ENCODE data around the gene SIGLEC11.

Gene SIGLEC11

DNA sequence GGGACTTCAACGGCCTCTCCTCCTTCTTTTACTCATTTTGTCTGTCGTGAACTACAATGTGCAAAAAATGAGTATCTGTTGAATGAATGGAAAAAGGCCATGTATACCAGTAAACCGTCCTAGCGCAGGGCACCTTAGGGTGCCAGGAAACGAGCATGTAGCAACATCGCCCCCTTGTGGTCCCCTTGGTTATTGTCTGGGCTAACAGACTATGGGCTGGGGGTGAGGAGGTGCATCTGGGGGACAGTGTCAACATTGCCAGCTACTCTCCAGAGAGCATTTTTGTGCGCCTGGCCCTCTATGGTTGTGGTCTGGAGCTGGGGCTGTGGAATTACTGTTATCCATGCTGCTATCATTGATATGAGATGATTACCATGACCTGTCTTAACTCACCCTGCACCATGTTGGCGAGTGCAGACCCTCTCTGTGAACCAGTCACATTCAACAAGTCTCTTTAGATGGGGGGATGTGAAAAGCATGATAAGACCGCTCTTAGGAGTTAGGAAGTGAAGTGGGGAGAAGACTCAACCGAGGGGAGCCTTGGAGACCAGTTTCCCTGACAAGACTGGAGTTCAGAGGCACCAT, 22.8 kb upstream of the SIGLEC11 start:
- DNase-seq = peak; percentile 48 to 71 (median 61)
- H3K27ac ChIP-seq (ENCODE audit: insufficient read depth, low read length, poor library complexity, severe bottlenecking) = no peak overlapping the region
- H3K36me3 ChIP-seq (ENCODE audit: control insufficient read depth, insufficient read depth, low read length) = peaks cover 28% of the 10 kb centered on the region
- H3K4me3 ChIP-seq (ENCODE audit: insufficient read depth, low read depth, low read length, poor library complexity, severe bottlenecking) = no peak overlapping the region
- no peaks in the 10 kb centered on the region for H3K27me3 ChIP-seq (replicated peaks; ENCODE audit: control insufficient read depth, insufficient read depth, low read length, poor library complexity, severe bottlenecking)
- H3K4me1 ChIP-seq (ENCODE audit: control insufficient read depth, insufficient read depth, low read length, poor library complexity, severe bottlenecking) = no peaks in the 10 kb centered on the region
- no peaks in the 10 kb centered on the region for H3K9me3 ChIP-seq (ENCODE audit: control insufficient read depth, low read length)

DNA sequence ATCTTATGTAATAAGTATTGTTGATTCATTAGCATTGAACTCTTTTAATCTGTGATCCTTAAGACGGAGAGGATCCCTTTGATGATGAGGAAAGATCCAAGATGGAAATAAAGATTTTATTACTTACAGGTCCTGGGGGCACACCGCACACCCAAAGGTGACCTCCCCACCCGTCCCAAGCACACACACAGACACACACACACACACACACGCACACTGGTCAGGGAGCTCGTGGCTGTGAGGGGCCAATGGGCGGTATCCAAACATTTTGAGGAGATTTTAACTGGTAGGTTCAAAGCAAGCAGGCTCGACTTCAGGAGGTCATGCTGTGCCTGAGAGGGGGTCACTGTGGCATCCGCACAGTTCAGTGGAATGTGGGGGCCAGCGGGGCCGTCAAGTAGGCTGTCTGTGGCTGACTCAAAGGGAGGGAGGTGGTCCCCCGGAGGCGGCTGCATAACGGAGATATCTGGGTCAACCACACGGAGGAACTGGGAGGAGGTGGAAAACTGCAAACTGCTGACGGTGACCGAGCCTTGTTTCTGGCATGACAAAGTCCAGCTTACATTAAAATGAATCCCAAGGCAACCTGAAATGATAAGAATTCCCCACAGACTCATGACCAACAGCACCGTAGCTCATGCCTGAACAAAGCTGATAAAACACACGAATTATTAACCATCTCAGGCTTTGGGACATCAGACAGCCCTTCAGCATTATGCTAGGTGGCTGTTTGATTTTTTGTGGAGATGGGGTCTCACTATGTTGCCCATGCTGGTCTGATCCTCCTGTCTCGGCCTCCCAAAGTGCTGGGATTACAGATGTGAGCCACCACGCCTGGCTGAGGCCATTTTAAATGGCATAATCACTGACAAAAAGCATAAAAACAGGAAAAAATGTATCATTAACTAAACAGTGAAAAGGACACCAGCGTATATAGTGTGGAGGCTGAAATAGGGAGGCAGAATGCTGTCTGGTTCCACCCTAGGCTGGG, 20.9 kb upstream of the SIGLEC11 start:
- DNase-seq = no peak
- H3K36me3 ChIP-seq (ENCODE audit: control insufficient read depth, insufficient read depth, low read length) = peaks cover 35% of the 10 kb centered on the region

DNA sequence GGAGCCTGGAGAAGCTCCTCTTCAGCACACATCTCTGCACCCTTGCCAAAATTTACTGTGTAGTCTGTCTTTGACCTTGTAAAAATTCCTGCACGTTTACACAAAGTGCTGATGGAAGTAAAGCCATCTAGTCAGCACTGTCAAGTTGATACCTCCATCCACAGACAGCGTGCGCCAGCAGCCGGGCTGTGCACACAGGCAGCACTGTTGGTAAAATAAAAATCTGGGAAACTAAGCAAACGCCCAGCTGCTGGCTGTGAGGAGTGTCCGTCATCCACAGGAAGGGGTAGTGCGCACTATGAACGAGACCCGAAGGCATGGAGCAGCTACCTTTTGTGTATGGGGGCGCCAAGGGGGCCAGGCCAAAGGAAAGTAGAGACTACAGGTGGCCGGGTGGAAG, 17.4 kb upstream of the SIGLEC11 start:
- H3K27me3 ChIP-seq (replicated peaks; ENCODE audit: control insufficient read depth, insufficient read depth, low read length, poor library complexity, severe bottlenecking) = no peaks in the 10 kb centered on the region
- no peak for DNase-seq
- no peaks in the 10 kb centered on the region for H3K4me1 ChIP-seq (ENCODE audit: control insufficient read depth, insufficient read depth, low read length, poor library complexity, severe bottlenecking)
- H3K27ac ChIP-seq (ENCODE audit: insufficient read depth, low read length, poor library complexity, severe bottlenecking) = no peak overlapping the region
- no peak overlapping the region for H3K4me3 ChIP-seq (ENCODE audit: insufficient read depth, low read depth, low read length, poor library complexity, severe bottlenecking)
- H3K9me3 ChIP-seq (ENCODE audit: control insufficient read depth, low read length) = no peaks in the 10 kb centered on the region
- H3K36me3 ChIP-seq (ENCODE audit: control insufficient read depth, insufficient read depth, low read length) = peaks cover 40% of the 10 kb centered on the region

More for the DNA sequence above, 20.9 kb upstream of the SIGLEC11 start:
- Histone ChIP-seq H3K27me3 (replicated peaks; ENCODE audit: control insufficient read depth, insufficient read depth, low read length, poor library complexity, severe bottlenecking) (no peaks in the 10 kb centered on the region), H3K9me3 (ENCODE audit: control insufficient read depth, low read length) (no peaks in the 10 kb centered on the region), H3K4me3 (ENCODE audit: insufficient read depth, low read depth, low read length, poor library complexity, severe bottlenecking) (no peak overlapping the region), H3K4me1 (ENCODE audit: control insufficient read depth, insufficient read depth, low read length, poor library complexity, severe bottlenecking) (no peaks in the 10 kb centered on the region), H3K27ac (ENCODE audit: insufficient read depth, low read length, poor library complexity, severe bottlenecking) (no peak overlapping the region)

- H3K36me3 ChIP-seq (ENCODE audit: control insufficient read depth, insufficient read depth, low read length) = peaks cover 40% of the 10 kb centered on the region
- H3K27ac ChIP-seq (ENCODE audit: insufficient read depth, low read length, poor library complexity, severe bottlenecking) = no peak overlapping the region
- no peak for DNase-seq
- no peaks in the 10 kb centered on the region for H3K4me1 ChIP-seq (ENCODE audit: control insufficient read depth, insufficient read depth, low read length, poor library complexity, severe bottlenecking)
- H3K27me3 ChIP-seq (replicated peaks; ENCODE audit: control insufficient read depth, insufficient read depth, low read length, poor library complexity, severe bottlenecking) = no peaks in the 10 kb centered on the region
- H3K4me3 ChIP-seq (ENCODE audit: insufficient read depth, low read depth, low read length, poor library complexity, severe bottlenecking) = no peak overlapping the region
- no peaks in the 10 kb centered on the region for H3K9me3 ChIP-seq (ENCODE audit: control insufficient read depth, low read length)
Measured at GRCh38 chr19:49977881-49978280, 16.9 kb upstream of the SIGLEC11 start.

DNA sequence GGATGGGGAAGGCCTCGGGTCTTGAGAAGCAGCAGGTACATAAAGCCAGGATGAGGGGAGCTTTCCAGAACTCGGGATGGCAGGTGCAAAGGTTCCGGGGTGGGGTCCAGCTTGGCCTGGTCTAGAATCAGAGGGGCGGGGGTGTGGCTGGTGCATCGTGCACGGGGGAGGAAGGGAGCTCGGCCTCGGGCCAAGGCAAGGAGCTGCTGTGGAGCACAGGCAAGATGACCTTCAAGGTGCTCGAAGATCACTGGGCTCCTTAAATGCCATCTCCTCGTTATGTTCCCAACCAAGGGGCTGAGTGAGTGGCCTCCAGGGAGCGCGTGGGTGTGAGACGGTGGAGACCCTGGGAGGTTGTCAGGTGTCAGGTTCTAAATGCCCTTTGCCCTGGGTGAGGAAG, 16.1 kb upstream of the SIGLEC11 start:
- peaks cover 40% of the 10 kb centered on the region for H3K36me3 ChIP-seq (ENCODE audit: control insufficient read depth, insufficient read depth, low read length)

GRCh38 chr19:49976496-49976895, 15.5 kb upstream of the SIGLEC11 start:
- no peak overlapping the region for H3K27ac ChIP-seq (ENCODE audit: insufficient read depth, low read length, poor library complexity, severe bottlenecking)
- no peaks in the 10 kb centered on the region for H3K27me3 ChIP-seq (replicated peaks; ENCODE audit: control insufficient read depth, insufficient read depth, low read length, poor library complexity, severe bottlenecking)
- DNase-seq = no peak
- no peak overlapping the region for H3K4me3 ChIP-seq (ENCODE audit: insufficient read depth, low read depth, low read length, poor library complexity, severe bottlenecking)
- peaks cover 36% of the 10 kb centered on the region for H3K36me3 ChIP-seq (ENCODE audit: control insufficient read depth, insufficient read depth, low read length)
- no peaks in the 10 kb centered on the region for H3K9me3 ChIP-seq (ENCODE audit: control insufficient read depth, low read length)
- no peaks in the 10 kb centered on the region for H3K4me1 ChIP-seq (ENCODE audit: control insufficient read depth, insufficient read depth, low read length, poor library complexity, severe bottlenecking)

More for the DNA sequence above, 16.1 kb upstream of the SIGLEC11 start:
- no peak for DNase-seq
- Histone ChIP-seq H3K4me3 (ENCODE audit: insufficient read depth, low read depth, low read length, poor library complexity, severe bottlenecking) (no peak overlapping the region), H3K9me3 (ENCODE audit: control insufficient read depth, low read length) (no peaks in the 10 kb centered on the region), H3K27me3 (replicated peaks; ENCODE audit: control insufficient read depth, insufficient read depth, low read length, poor library complexity, severe bottlenecking) (no peaks in the 10 kb centered on the region), H3K4me1 (ENCODE audit: control insufficient read depth, insufficient read depth, low read length, poor library complexity, severe bottlenecking) (no peaks in the 10 kb centered on the region), H3K27ac (ENCODE audit: insufficient read depth, low read length, poor library complexity, severe bottlenecking) (no peak overlapping the region)

DNA sequence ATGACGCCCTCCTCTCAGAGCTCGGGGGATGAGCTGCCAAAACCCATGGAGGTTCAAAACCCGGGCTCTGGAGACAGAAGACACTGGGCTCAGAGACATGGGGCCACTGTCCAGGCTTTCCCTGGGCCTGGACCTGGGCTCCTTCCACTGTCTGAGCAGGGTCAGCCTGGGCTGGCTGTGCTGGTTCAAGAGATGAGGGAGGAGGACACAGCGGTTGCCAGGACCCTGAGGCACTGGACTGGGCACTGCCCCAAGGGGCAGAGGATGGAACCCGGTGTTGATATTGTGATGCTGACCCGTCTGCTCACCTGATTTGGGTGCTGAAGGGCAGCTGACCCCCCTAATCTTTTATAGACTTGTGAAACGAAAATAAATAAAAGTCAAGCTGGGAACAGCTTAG, 14.1 kb upstream of the SIGLEC11 start:
- H3K4me1 ChIP-seq (ENCODE audit: control insufficient read depth, insufficient read depth, low read length, poor library complexity, severe bottlenecking) = no peaks in the 10 kb centered on the region
- H3K36me3 ChIP-seq (ENCODE audit: control insufficient read depth, insufficient read depth, low read length) = peaks cover 36% of the 10 kb centered on the region
- no peak overlapping the region for H3K27ac ChIP-seq (ENCODE audit: insufficient read depth, low read length, poor library complexity, severe bottlenecking)
- DNase-seq = no peak
- no peaks in the 10 kb centered on the region for H3K9me3 ChIP-seq (ENCODE audit: control insufficient read depth, low read length)
- H3K4me3 ChIP-seq (ENCODE audit: insufficient read depth, low read depth, low read length, poor library complexity, severe bottlenecking) = no peak overlapping the region
- H3K27me3 ChIP-seq (replicated peaks; ENCODE audit: control insufficient read depth, insufficient read depth, low read length, poor library complexity, severe bottlenecking) = no peaks in the 10 kb centered on the region

DNA sequence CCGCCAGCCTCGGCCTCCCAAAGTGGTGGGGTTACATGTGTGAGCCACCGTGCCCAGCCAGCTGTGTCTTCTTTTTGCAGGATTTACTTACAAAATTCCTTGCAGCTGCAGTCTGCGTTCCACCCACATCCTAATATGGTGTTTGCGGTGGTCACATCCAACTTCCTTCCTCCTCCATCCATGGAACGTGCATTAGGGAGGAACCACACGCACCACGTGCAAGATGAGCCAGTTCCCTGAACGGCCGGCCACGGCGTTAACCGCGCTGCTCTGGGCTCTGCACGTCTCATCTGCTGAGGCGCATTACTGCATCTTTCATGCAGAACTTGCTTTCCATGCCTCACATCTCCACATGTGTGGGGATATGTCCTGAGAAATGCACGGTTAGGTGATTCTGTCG, 13.0 kb upstream of the SIGLEC11 start:
- Histone ChIP-seq H3K36me3 (ENCODE audit: control insufficient read depth, insufficient read depth, low read length) (peaks cover 31% of the 10 kb centered on the region), H3K4me3 (ENCODE audit: insufficient read depth, low read depth, low read length, poor library complexity, severe bottlenecking) (no peak overlapping the region)

GRCh38 chr19:49972841-49973240, 11.9 kb upstream of the SIGLEC11 start:
- no peak for DNase-seq
- no peaks in the 10 kb centered on the region for H3K4me1 ChIP-seq (ENCODE audit: control insufficient read depth, insufficient read depth, low read length, poor library complexity, severe bottlenecking)
- no peaks in the 10 kb centered on the region for H3K9me3 ChIP-seq (ENCODE audit: control insufficient read depth, low read length)
- no peak overlapping the region for H3K4me3 ChIP-seq (ENCODE audit: insufficient read depth, low read depth, low read length, poor library complexity, severe bottlenecking)
- no peak overlapping the region for H3K27ac ChIP-seq (ENCODE audit: insufficient read depth, low read length, poor library complexity, severe bottlenecking)
- H3K27me3 ChIP-seq (replicated peaks; ENCODE audit: control insufficient read depth, insufficient read depth, low read length, poor library complexity, severe bottlenecking) = peaks cover 2% of the 10 kb centered on the region
- H3K36me3 ChIP-seq (ENCODE audit: control insufficient read depth, insufficient read depth, low read length) = peaks cover 19% of the 10 kb centered on the region

More for the DNA sequence above, 13.0 kb upstream of the SIGLEC11 start:
- H3K27ac ChIP-seq (ENCODE audit: insufficient read depth, low read length, poor library complexity, severe bottlenecking) = no peak overlapping the region
- peaks cover 1% of the 10 kb centered on the region for H3K27me3 ChIP-seq (replicated peaks; ENCODE audit: control insufficient read depth, insufficient read depth, low read length, poor library complexity, severe bottlenecking)
- no peaks in the 10 kb centered on the region for H3K9me3 ChIP-seq (ENCODE audit: control insufficient read depth, low read length)
- H3K4me1 ChIP-seq (ENCODE audit: control insufficient read depth, insufficient read depth, low read length, poor library complexity, severe bottlenecking) = no peaks in the 10 kb centered on the region
- no peak for DNase-seq

DNA sequence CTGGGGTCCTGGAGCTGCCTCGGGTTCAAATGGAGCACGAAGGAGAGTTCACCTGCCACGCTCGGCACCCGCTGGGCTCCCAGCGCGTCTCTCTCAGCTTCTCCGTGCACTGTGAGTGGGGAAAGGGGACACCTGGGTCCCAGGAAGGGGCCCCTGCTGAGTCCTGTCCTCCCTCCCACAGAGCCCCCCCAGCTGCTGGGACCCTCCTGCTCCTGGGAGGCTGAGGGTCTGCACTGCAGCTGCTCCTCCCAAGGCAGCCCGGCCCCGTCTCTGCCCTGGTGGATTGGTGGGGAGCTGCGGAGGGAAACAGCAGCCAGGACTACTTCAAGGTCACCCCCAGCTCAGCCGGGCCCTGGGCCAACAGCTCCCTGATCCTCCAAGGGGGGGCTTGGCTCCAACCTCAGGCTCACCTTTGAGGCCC, 11.0 kb upstream of the SIGLEC11 start:
- Histone ChIP-seq H3K9me3 (ENCODE audit: control insufficient read depth, low read length) (no peaks in the 10 kb centered on the region), H3K36me3 (ENCODE audit: control insufficient read depth, insufficient read depth, low read length) (peaks cover 15% of the 10 kb centered on the region), H3K27me3 (replicated peaks; ENCODE audit: control insufficient read depth, insufficient read depth, low read length, poor library complexity, severe bottlenecking) (peaks cover 2% of the 10 kb centered on the region), H3K4me3 (ENCODE audit: insufficient read depth, low read depth, low read length, poor library complexity, severe bottlenecking) (no peak overlapping the region), H3K27ac (ENCODE audit: insufficient read depth, low read length, poor library complexity, severe bottlenecking) (no peak overlapping the region), H3K4me1 (ENCODE audit: control insufficient read depth, insufficient read depth, low read length, poor library complexity, severe bottlenecking) (no peaks in the 10 kb centered on the region)
- DNase-seq = no peak
